ENCODE data around the gene ZNF622. TPM values are rescaled to one million over a fixed set of nuclear protein-coding genes. Genes with fewer than 3 reads are reported as not detected.

The ZNF622 gene
- total and polyA plus RNA-seq, 2 donors (not counting 3 experiments of a cell fraction or from before 2014, with no cell fraction given) = 10.0 to 26.6 TPM

DNA sequence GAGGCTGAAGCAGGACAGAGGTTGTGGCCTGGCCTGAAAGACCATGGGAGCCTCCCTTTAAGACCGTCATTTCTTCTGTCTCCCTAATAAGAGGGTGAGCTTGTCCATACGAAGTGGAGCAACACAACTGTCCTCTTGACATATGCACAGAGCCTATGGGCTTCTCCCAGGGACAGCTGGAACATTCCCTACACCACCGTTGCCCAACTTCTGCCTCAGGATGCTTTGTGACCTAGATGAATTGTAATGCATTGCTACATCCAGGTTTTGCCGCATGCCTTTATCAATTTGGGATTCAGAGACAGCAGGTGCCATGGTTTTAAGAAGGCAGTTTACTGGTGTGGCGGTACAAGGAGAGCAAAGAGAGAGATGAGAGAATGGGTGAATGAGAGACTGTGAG lies 34.4 kb upstream of the ZNF622 start:
- no peaks in the 10 kb centered on the region for H3K36me3 ChIP-seq (ENCODE audit: control insufficient read depth in 2 of 2, extremely low read depth in 1 of 2, insufficient read depth in 2 of 2, low read length in 2 of 2)
- no peak overlapping the region for H3K9ac ChIP-seq (replicated peaks; ENCODE audit: extremely low read depth, insufficient read depth, low read length)
- no peak overlapping the region for H3K4me2 ChIP-seq (ENCODE audit: insufficient read depth, low read length)
- no peak for FAIRE-seq
- H3K4me3 ChIP-seq (replicated peaks in 1 of 3; ENCODE audit: insufficient read depth in 1 of 3, low read depth in 1 of 3, low read length in 3 of 3) = no peak overlapping the region
- no peaks in the 10 kb centered on the region for H4K20me1 ChIP-seq (replicated peaks; ENCODE audit: control insufficient read depth, extremely low read depth, insufficient read depth, low read length)
- POLR2A ChIA-PET = no interaction called here
- no peak overlapping the region for H3K27ac ChIP-seq (ENCODE audit: insufficient read depth, low read depth, low read length)
- no peak overlapping the region for H2AFZ ChIP-seq (ENCODE audit: low read depth, low read length)
- no peak for DNase-seq (ENCODE audit: low read depth, low spot score)
- CTCF ChIA-PET = no interaction called here
- no peaks in the 10 kb centered on the region for H3K4me1 ChIP-seq (ENCODE audit: control insufficient read depth, extremely low read depth, insufficient read depth, low read length)
- no peaks in the 10 kb centered on the region for H3K9me3 ChIP-seq (replicated peaks; ENCODE audit: control insufficient read depth, insufficient read depth, low read length)
- H3K27me3 ChIP-seq (ENCODE audit: control insufficient read depth in 2 of 2, insufficient read depth in 2 of 2, low read length in 2 of 2) = peaks cover 0 to 2% of the 10 kb centered on the region in 2 experiments
- no peak for TF ChIP-seq MYC (IDR thresholded peaks at IDR 0.05; ENCODE audit: low read depth, low read length)
- intact Hi-C loops (cut with micrococcal nuclease) (no loop called here), dilution Hi-C loops (cut with MboI; ENCODE audit: extremely low pct_ligation_motif_present, low sequenced_read_pairs) (no loop called here)
- BruUV-seq (replicated peaks) = no TSS peak
- no peaks in the 10 kb centered on the region for H3K9me1 ChIP-seq (replicated peaks; ENCODE audit: control insufficient read depth, extremely low read depth, insufficient read depth, low read length)
- no peaks in the 10 kb centered on the region for H3K79me2 ChIP-seq (ENCODE audit: control insufficient read depth, insufficient read depth, low read length)

DNA sequence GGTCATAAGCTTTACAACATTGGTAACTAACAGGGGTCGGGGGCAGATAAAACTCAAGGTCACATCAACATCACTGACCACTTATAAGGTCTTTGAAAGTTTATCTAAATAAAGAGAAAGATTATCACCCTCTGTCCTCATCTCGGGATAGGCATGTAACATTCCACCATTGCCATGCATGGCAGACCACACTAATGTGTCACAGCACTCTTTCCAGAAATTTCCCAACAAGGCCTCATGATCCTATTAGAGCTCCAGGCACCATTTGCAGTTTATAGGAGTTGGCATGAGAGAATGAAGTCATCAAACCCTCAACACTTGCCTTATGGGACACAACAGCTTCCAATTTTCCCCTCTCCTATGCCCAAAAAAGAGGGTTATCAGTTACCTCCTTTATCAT lies 31.9 kb upstream of the ZNF622 start:
- no peaks in the 10 kb centered on the region for H3K79me2 ChIP-seq (ENCODE audit: control insufficient read depth, insufficient read depth, low read length)
- H3K9me1 ChIP-seq (replicated peaks; ENCODE audit: control insufficient read depth, extremely low read depth, insufficient read depth, low read length) = no peaks in the 10 kb centered on the region
- TF ChIP-seq, protein P1, sequence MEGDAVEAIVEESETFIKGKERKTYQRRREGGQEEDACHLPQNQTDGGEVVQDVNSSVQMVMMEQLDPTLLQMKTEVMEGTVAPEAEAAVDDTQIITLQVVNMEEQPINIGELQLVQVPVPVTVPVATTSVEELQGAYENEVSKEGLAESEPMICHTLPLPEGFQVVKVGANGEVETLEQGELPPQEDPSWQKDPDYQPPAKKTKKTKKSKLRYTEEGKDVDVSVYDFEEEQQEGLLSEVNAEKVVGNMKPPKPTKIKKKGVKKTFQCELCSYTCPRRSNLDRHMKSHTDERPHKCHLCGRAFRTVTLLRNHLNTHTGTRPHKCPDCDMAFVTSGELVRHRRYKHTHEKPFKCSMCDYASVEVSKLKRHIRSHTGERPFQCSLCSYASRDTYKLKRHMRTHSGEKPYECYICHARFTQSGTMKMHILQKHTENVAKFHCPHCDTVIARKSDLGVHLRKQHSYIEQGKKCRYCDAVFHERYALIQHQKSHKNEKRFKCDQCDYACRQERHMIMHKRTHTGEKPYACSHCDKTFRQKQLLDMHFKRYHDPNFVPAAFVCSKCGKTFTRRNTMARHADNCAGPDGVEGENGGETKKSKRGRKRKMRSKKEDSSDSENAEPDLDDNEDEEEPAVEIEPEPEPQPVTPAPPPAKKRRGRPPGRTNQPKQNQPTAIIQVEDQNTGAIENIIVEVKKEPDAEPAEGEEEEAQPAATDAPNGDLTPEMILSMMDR (IDR thresholded peaks at IDR 0.05; ENCODE audit: extremely low read depth in 1 of 2, insufficient read depth in 1 of 2, low read depth in 1 of 2, low read length in 2 of 2) = no peak
- no peak for TF ChIP-seq MYC (IDR thresholded peaks at IDR 0.05; ENCODE audit: low read depth, low read length)
- no peak for TF ChIP-seq POLR2AphosphoS5 (IDR thresholded peaks at IDR 0.05; ENCODE audit: insufficient read depth, low read depth, low read length)
- no peak for TF ChIP-seq GATA2 (IDR thresholded peaks at IDR 0.05; ENCODE audit: insufficient read depth, insufficient read length, low read depth, low read length)
- TF ChIP-seq, protein P2, sequence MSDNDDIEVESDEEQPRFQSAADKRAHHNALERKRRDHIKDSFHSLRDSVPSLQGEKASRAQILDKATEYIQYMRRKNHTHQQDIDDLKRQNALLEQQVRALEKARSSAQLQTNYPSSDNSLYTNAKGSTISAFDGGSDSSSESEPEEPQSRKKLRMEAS (IDR thresholded peaks at IDR 0.05; ENCODE audit: insufficient read depth, insufficient read length) = no peak
- TF ChIP-seq POLR2A (IDR thresholded peaks at IDR 0.05; ENCODE audit: low read depth, low read length) = no peak
- no peak for TF ChIP-seq JUN (IDR thresholded peaks at IDR 0.05; ENCODE audit: borderline replicate concordance, insufficient read depth, insufficient read length, low read depth)
- TF ChIP-seq EZH2 (IDR thresholded peaks at IDR 0.05; ENCODE audit: borderline replicate concordance, low read depth, low read length, severe bottlenecking) = no peak
- no peak for TF ChIP-seq FOS (IDR thresholded peaks at IDR 0.05; ENCODE audit: borderline replicate concordance, insufficient read depth, low read length)
- no peak for FAIRE-seq
- H3K4me2 ChIP-seq (ENCODE audit: insufficient read depth, low read length) = no peak overlapping the region
- no peaks in the 10 kb centered on the region for H3K27me3 ChIP-seq (ENCODE audit: control insufficient read depth in 2 of 2, insufficient read depth in 2 of 2, low read length in 2 of 2)
- no peak overlapping the region for H3K4me3 ChIP-seq (replicated peaks in 1 of 3; ENCODE audit: insufficient read depth in 1 of 3, low read depth in 1 of 3, low read length in 3 of 3)
- H3K9ac ChIP-seq (replicated peaks; ENCODE audit: extremely low read depth, insufficient read depth, low read length) = no peak overlapping the region
- no peak overlapping the region for H3K27ac ChIP-seq (ENCODE audit: insufficient read depth, low read depth, low read length)
- no peaks in the 10 kb centered on the region for H3K36me3 ChIP-seq (ENCODE audit: control insufficient read depth in 2 of 2, extremely low read depth in 1 of 2, insufficient read depth in 2 of 2, low read length in 2 of 2)
- intact Hi-C loops (cut with micrococcal nuclease) = no loop called here
- dilution Hi-C loops (cut with MboI; ENCODE audit: extremely low pct_ligation_motif_present, low sequenced_read_pairs) = no loop called here
- H4K20me1 ChIP-seq (replicated peaks; ENCODE audit: control insufficient read depth, extremely low read depth, insufficient read depth, low read length) = no peaks in the 10 kb centered on the region
- H3K4me1 ChIP-seq (ENCODE audit: control insufficient read depth, extremely low read depth, insufficient read depth, low read length) = no peaks in the 10 kb centered on the region
- no peak overlapping the region for H2AFZ ChIP-seq (ENCODE audit: low read depth, low read length)
- no peaks in the 10 kb centered on the region for H3K9me3 ChIP-seq (replicated peaks; ENCODE audit: control insufficient read depth, insufficient read depth, low read length)
- no TSS peak for BruUV-seq (replicated peaks)
- ChIA-PET POLR2A (no interaction called here), CTCF (no interaction called here)
- no peak for DNase-seq (ENCODE audit: low read depth, low spot score)
